Measurements from ENCODE around the gene MME.
"Not testable (repeated sequence)": the region's sequence is repeated elsewhere in the genome, so short reads cannot be mapped to it uniquely, and the experiment has no call there.

MME gene

GRCh38 chr3:155194973-155195957, 115.1 kb downstream of the MME start:
- DNase-seq = no peak

- no peak for DNase-seq
Measured at GRCh38 chr3:155196131-155197021, 116.3 kb downstream of the MME start.

GRCh38 chr3:155197786-155198185, 117.7 kb downstream of the MME start:
- no peak for DNase-seq

GRCh38 chr3:155202626-155203025, 122.5 kb downstream of the MME start:
- DNase-seq = no peak

- no peak for DNase-seq
Measured at GRCh38 chr3:155204851-155205250, 124.7 kb downstream of the MME start.

- no peak for DNase-seq
Measured at GRCh38 chr3:155208183-155208800, 128.2 kb downstream of the MME start.

GRCh38 chr3:155210736-155211135, 130.6 kb downstream of the MME start:
- DNase-seq = no peak

GRCh38 chr3:155211266-155211665, 131.1 kb downstream of the MME start:
- DNase-seq = no peak

GRCh38 chr3:155211940-155212339, 131.8 kb downstream of the MME start:
- DNase-seq = no peak

- DNase-seq = not testable (repeated sequence)
Measured at GRCh38 chr3:155216007-155216406, 135.9 kb downstream of the MME start.

GRCh38 chr3:155217591-155217990, 137.5 kb downstream of the MME start:
- no peak for DNase-seq

GRCh38 chr3:155218462-155218861, 138.3 kb downstream of the MME start:
- DNase-seq = no peak

- DNase-seq = no peak
Measured at GRCh38 chr3:155219106-155219505, 139.0 kb downstream of the MME start.

- DNase-seq = no peak
Measured at GRCh38 chr3:155225417-155225816, 145.3 kb downstream of the MME start.

- no peak for DNase-seq
Measured at GRCh38 chr3:155227141-155227540, 147.0 kb downstream of the MME start.

- no peak for DNase-seq
Measured at GRCh38 chr3:155228676-155229075, 148.6 kb downstream of the MME start.

- DNase-seq = no peak
Measured at GRCh38 chr3:155229086-155229485, 149.0 kb downstream of the MME start.

GRCh38 chr3:155230382-155230781, 150.3 kb downstream of the MME start:
- no peak for DNase-seq

- no peak for DNase-seq
Measured at GRCh38 chr3:155231792-155232191, 151.7 kb downstream of the MME start.

GRCh38 chr3:155232605-155233004, 152.5 kb downstream of the MME start:
- DNase-seq = no peak

GRCh38 chr3:155233213-155233612, 153.1 kb downstream of the MME start:
- no peak for DNase-seq

Data from NCI-H187 (cell line).